ENCODE data around the gene FADS6.
A peak's percentile ranks its signal among the peaks of the same experiment; 100 is the strongest.

FADS6 gene, protein sequence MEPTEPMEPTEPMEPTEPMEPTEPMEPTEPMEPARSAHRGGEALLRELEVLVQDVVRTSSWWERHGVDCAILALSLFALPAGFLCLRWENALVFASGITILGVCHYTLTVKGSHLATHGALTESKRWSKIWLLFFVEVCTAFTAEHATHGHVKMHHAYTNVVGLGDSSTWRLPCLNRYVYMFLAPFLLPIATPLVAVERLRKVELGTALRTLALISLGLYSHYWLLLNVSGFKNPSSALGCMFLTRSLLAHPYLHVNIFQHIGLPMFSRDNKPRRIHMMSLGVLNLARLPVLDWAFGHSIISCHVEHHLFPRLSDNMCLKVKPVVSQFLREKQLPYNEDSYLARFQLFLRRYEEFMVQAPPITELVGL

GRCh38 chr17:74892974-74893911, at the start of gene FADS6:
FADS6 (minus strand) TSS chr17:74893633; CDS start chr17:74893595, 38 bp downstream.
- Histone ChIP-seq H3K27ac (no peak within 1 kb of the TSS), H3K9me3 (no peaks in the 10 kb centered on the region), H3K4me1 (peaks cover 0 to 13% (median 10%) of the 10 kb centered on the region in 4 donors), H3K4me3 (peak within 1 kb of the TSS; percentile 17 to 40), H3K36me3 (no peaks in the 10 kb centered on the region), H3K27me3 (peaks cover 0 to 78% of the 10 kb centered on the region in 2 donors)
- intact Hi-C loops (cut with DNase I; ENCODE audit: low total_unique reads) = no loop called here
- DNase-seq = no peak
- TF ChIP-seq, protein P1, sequence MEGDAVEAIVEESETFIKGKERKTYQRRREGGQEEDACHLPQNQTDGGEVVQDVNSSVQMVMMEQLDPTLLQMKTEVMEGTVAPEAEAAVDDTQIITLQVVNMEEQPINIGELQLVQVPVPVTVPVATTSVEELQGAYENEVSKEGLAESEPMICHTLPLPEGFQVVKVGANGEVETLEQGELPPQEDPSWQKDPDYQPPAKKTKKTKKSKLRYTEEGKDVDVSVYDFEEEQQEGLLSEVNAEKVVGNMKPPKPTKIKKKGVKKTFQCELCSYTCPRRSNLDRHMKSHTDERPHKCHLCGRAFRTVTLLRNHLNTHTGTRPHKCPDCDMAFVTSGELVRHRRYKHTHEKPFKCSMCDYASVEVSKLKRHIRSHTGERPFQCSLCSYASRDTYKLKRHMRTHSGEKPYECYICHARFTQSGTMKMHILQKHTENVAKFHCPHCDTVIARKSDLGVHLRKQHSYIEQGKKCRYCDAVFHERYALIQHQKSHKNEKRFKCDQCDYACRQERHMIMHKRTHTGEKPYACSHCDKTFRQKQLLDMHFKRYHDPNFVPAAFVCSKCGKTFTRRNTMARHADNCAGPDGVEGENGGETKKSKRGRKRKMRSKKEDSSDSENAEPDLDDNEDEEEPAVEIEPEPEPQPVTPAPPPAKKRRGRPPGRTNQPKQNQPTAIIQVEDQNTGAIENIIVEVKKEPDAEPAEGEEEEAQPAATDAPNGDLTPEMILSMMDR (IDR thresholded peaks at IDR 0.05) = no peak

- Histone ChIP-seq H3K4me1 (peaks cover 0 to 2% (median 1%) of the 10 kb centered on the region in 4 donors), H3K9me3 (no peaks in the 10 kb centered on the region), H3K36me3 (no peaks in the 10 kb centered on the region), H3K4me3 (no peak overlapping the region), H3K27me3 (peaks cover 0 to 75% of the 10 kb centered on the region in 2 donors), H3K27ac (no peak overlapping the region)
- no peak for DNase-seq
- intact Hi-C loops (cut with DNase I; ENCODE audit: low total_unique reads) = no loop called here
- TF ChIP-seq, protein P1 (IDR thresholded peaks at IDR 0.05) = no peak
Observed at GRCh38 chr17:74941128-74941725, 47.8 kb upstream of the FADS6 start.

- peaks cover 0 to 92% of the 10 kb centered on the region in 2 donors for H3K27me3 ChIP-seq
- TF ChIP-seq, protein P1 (IDR thresholded peaks at IDR 0.05) = no peak
- intact Hi-C loops (cut with DNase I; ENCODE audit: low total_unique reads) = no loop called here
- no peaks in the 10 kb centered on the region for H3K36me3 ChIP-seq
- no peak overlapping the region for H3K4me3 ChIP-seq
- DNase-seq = no peak
- peaks cover 0 to 13% (median 6%) of the 10 kb centered on the region in 4 donors for H3K4me1 ChIP-seq
- no peaks in the 10 kb centered on the region for H3K9me3 ChIP-seq
- H3K27ac ChIP-seq = no peak overlapping the region
Observed at GRCh38 chr17:74939534-74939933, 46.1 kb upstream of the FADS6 start.

DNA sequence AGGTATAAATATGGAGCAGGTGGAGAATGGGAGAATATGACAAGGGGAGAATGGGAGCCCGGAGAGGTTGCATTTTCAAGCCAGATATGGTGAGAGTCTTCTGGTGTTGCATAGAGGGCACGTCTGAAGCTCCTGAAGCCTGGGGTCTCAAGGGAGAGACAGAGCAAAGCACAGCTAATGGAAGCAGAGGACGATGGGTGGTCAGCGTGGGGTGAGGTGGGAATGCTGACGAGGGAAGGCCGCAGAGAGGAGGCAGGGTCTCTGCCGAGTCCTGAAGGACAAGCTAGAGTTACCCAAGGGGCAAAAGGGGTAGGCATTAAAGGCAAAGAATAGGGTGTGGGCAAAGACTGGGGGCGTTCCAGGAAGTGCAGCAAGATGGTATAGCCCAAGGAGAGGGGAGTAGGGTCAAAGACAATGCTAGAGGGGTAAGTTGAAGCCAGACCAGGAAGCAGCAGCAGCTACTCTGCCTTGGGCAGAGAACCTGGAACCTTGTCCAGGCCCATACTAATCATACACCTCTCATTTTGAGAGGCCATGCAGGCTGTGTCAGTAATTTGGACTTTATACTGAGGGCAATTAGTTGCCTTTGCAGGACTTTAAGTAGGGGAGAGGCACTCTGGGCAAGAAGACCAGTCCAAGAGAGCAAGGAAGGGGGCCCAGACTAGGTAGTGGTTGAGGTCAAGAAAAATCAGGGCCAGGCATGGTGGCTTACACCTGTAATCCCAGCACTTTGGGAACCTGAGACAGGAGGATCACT, 44.9 kb upstream of the FADS6 start:
- TF ChIP-seq, protein P1 (IDR thresholded peaks at IDR 0.05) = no peak
- intact Hi-C loops (cut with DNase I; ENCODE audit: low total_unique reads) = no loop called here
- Histone ChIP-seq H3K4me1 (peaks cover 0 to 13% (median 6%) of the 10 kb centered on the region in 4 donors), H3K27ac (no peak overlapping the region), H3K4me3 (no peak overlapping the region), H3K36me3 (no peaks in the 10 kb centered on the region), H3K9me3 (no peaks in the 10 kb centered on the region), H3K27me3 (peaks cover 0 to 92% of the 10 kb centered on the region in 2 donors)
- DNase-seq = no peak

All from tibial artery (tissue), 4 donors.